Neural crest cell (in vitro differentiated cells): ENCODE results near the gene PARD6B. TPM values are rescaled to one million over a fixed set of nuclear protein-coding genes. Genes with fewer than 3 reads are reported as not detected.
"Not testable (repeated sequence)": the region's sequence is repeated elsewhere in the genome, so short reads cannot be mapped to it uniquely, and the experiment has no call there.

Experiments used
- DNase-seq: peaks from one replicate; pipeline ENCODE4 v3.0.0; 2021; ENCODE audit warnings: low read depth, mixed read lengths, low spot score
- H3K27ac Mint-ChIP-seq: one replicate; pipeline ENCODE4 v1.8.0; 2021; ENCODE audit warnings: mild to moderate bottlenecking, mixed read lengths; ENCODE audit not compliant: unreplicated experiment
- H3K27me3 Mint-ChIP-seq: 2 replicates; pipeline ENCODE4 v1.8.0; 2021; ENCODE audit warnings: low read depth, mild to moderate bottlenecking, mixed read lengths
- H3K36me3 Mint-ChIP-seq: 2 replicates; pipeline ENCODE4 v1.8.0; 2021; ENCODE audit warnings: low read depth, mild to moderate bottlenecking, mixed read lengths
- H3K4me1 Mint-ChIP-seq: 2 replicates; pipeline ENCODE4 v1.8.0; 2021; ENCODE audit warnings: mixed read lengths
- H3K4me3 Mint-ChIP-seq: one replicate; pipeline ENCODE4 v1.8.0; 2021; ENCODE audit warnings: mild to moderate bottlenecking, mixed read lengths
- H3K9me3 Mint-ChIP-seq: 2 replicates; pipeline ENCODE4 v1.8.0; 2021; ENCODE audit warnings: mixed read lengths
- CTCF ChIP-seq: fragments of 200-600 bp; sonication (generic); conservative IDR thresholded peaks from 2 replicates; pipeline ENCODE4 v1.5.0; 2021; ENCODE audit warnings: antibody characterized with exemption, mild to moderate bottlenecking
- total RNA-seq: library from RNA; stranded (reverse); gene quantifications from 2 replicates; pipeline ENCODE4 v1.2.1, GENCODE V29; 2021

Gene PARD6B
- total RNA-seq, 1 donor from 2014 or later, result 9.5 TPM

GRCh38 chr20:50799176-50799889 is 68.0 kb downstream of the PARD6B start:
- no peak for TF ChIP-seq CTCF
- Mint-ChIP-seq H3K4me3 (peak overlapping the region; percentile 5), H3K27ac (no peak overlapping the region), H3K4me1 (peaks cover 6% of the 10 kb centered on the region), H3K27me3 (no peaks in the 10 kb centered on the region), H3K36me3 (no peaks in the 10 kb centered on the region), H3K9me3 (no peaks in the 10 kb centered on the region)
- no peak for DNase-seq

DNA sequence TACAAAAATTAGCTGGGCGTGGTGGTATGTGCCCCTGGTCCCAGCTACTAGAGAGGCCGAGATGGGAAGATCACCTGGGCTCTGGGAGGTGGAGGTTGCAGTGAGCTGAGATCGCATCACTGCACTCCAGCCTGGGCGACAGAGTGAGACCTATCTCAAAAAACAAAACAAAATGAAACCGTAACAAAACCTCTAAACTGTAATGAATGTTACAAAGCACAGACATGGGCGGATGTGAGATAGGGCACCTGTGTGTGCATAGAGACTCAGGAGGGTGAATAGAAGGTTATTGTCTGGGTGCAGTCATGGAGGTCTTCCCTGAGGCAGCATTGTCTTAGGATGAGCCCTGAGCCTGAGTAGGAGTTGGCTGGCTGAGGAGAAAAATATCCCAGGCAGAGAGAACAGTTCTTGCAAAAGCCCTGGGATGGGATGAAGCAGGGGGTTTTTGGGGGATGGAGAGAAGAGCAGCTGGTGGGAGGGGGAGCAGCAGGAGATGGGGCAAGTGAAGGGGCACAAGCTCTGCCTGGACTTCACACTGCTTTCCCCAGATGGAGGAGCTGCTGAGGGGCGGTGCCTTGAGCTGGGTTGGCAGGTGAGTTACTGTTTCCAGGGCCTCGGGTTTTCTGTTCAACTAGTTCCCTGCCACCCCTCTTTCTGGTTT is 68.6 kb downstream of the PARD6B start:
- no peak overlapping the region for H3K4me3 Mint-ChIP-seq
- no peaks in the 10 kb centered on the region for H3K27me3 Mint-ChIP-seq
- no peaks in the 10 kb centered on the region for H3K9me3 Mint-ChIP-seq
- H3K27ac Mint-ChIP-seq, result no peak overlapping the region
- no peak for TF ChIP-seq CTCF
- H3K4me1 Mint-ChIP-seq, result peaks cover 6% of the 10 kb centered on the region
- no peak for DNase-seq
- H3K36me3 Mint-ChIP-seq, result no peaks in the 10 kb centered on the region

DNA sequence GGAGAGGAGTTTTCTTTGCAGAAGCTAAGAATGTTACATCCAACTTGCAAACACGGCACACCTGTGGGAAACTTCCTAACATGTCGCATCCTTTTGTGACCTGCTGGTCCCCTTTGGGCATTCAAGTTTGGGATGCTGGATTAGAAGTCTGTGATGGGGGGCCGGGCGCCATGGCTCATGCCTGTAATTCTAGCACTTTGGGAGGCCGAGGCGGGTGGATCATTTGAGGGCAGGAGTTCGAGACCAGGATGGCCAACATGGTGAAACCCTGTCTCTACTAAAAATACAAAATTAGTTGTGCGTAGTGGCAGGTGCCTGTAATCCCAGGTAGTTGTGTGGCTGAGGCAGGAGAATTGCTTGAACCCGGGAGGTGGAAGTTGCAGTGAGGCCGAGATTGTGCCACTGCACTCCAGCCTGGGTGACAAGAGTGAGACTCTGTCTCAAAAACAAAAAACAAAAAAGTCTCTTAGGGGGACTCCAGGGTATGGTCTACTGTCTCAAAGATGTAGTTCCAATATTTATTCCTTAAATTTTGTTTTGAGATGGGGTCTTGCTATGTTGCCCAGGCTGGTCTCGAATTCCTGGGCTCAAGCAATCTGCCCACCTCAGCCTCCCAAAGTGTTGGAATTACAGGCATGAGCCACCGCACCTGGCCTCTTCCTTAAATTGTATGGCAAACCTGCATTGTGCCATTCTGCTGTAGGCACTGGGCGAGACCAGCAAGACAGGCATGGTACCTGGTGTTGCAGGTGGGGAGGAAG is 69.8 kb downstream of the PARD6B start:
- not testable (repeated sequence) for H3K36me3 Mint-ChIP-seq, H3K4me1 Mint-ChIP-seq, H3K9me3 Mint-ChIP-seq, H3K27me3 Mint-ChIP-seq, H3K27ac Mint-ChIP-seq, DNase-seq, H3K4me3 Mint-ChIP-seq

DNA sequence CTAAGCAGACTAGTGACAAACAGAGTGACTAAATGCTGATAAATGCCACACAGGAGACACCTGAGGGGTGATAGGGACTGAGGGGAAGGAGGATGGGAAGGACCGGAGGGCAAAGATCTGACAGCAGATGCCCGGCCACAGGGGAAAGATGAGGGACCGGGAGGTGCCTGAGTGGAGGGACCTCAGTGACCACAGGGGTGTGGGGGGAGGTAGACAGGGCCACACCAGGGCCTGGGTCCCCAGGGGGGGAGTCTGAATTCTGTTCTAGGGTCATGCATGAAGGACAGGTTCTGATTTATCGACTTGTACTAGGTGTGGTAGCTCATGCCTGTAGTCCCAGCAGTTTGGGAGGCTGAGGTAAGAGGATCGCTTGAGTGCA is 70.4 kb downstream of the PARD6B start:
- H3K4me3 Mint-ChIP-seq, result no peak overlapping the region
- H3K9me3 Mint-ChIP-seq, result no peaks in the 10 kb centered on the region
- no peak for TF ChIP-seq CTCF
- H3K27ac Mint-ChIP-seq, result peak overlapping the region; percentile 27
- H3K4me1 Mint-ChIP-seq, result no peaks in the 10 kb centered on the region
- DNase-seq, result no peak
- H3K36me3 Mint-ChIP-seq, result no peaks in the 10 kb centered on the region
- H3K27me3 Mint-ChIP-seq, result no peaks in the 10 kb centered on the region

GRCh38 chr20:50802289-50802688 is 70.9 kb downstream of the PARD6B start:
- no peak for DNase-seq
- Mint-ChIP-seq H3K36me3 (no peaks in the 10 kb centered on the region), H3K27ac (no peak overlapping the region), H3K27me3 (no peaks in the 10 kb centered on the region), H3K4me1 (no peaks in the 10 kb centered on the region), H3K4me3 (no peak overlapping the region), H3K9me3 (no peaks in the 10 kb centered on the region)
- TF ChIP-seq CTCF, result no peak
